ENCODE data around the gene MYRIP. TPM values are rescaled to one million over a fixed set of nuclear protein-coding genes. Genes with fewer than 3 reads are reported as not detected.

Gene MYRIP
- total RNA-seq, 1 experiment from 2014 or later: 1.6 TPM

DNA sequence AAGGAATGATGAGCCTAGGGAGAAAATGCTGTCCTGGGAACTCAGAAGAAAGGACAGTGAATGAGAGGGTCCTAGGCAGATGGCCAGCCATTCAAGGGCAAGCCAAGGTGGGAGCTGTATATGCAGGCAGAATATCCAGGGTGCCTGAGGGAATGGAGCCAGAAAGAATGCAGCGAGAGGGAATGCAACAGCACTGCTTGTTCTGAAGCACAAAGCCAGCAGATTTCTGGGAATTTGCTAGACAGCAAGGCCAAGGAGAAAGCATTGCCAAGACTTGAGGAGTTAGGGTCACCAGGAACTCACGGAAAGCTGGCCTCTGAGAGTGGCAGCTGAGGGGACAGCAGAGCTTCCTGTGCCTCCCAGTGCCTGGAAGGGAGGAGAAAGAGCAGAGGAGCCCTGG, 200.6 kb downstream of the MYRIP start:
- no peaks in the 10 kb centered on the region for H3K36me3 Mint-ChIP-seq
- H3K27me3 Mint-ChIP-seq (ENCODE audit: low read depth): no peaks in the 10 kb centered on the region
- CTCF ChIA-PET: no interaction called here
- TF ChIP-seq, protein P1, sequence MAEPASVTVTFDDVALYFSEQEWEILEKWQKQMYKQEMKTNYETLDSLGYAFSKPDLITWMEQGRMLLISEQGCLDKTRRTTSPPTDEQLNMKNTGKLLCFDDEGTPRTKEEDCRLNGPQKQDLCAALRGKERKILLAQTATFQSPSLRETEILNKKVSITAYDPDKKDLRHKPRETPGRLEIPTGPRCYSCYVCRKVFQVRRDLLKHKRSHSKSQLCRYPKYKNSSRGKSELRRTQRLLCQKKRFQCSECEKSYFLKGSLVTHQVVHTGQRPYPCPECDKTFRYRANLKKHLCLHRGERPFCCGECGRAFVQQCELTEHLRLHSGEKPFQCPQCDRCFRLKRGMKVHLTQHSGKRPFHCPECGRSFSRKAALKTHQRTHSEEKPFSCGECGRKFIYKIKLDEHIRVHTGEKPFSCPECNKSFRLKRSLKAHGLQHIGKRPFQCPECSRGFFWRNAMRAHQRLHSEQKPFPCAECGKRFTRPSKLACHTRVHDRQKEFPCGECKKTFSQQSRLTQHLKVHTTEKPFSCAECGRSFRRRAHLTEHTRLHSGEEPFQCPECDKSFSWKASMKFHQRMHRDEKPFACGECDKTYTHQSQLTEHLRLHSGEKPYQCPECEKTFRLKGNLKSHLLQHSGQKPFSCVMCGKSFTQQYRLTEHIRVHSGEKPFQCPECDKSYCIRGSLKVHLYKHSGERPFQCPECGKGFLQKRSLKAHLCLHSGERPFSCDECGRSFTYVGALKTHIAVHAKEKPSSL (CRISPR knock-in tag; conservative IDR thresholded peaks at IDR 0.05): no peak
- TF ChIP-seq ATF2 (CRISPR knock-in tag; IDR thresholded peaks at IDR 0.05; ENCODE audit: borderline replicate concordance, low read depth): no peak
- TF ChIP-seq, protein P2, sequence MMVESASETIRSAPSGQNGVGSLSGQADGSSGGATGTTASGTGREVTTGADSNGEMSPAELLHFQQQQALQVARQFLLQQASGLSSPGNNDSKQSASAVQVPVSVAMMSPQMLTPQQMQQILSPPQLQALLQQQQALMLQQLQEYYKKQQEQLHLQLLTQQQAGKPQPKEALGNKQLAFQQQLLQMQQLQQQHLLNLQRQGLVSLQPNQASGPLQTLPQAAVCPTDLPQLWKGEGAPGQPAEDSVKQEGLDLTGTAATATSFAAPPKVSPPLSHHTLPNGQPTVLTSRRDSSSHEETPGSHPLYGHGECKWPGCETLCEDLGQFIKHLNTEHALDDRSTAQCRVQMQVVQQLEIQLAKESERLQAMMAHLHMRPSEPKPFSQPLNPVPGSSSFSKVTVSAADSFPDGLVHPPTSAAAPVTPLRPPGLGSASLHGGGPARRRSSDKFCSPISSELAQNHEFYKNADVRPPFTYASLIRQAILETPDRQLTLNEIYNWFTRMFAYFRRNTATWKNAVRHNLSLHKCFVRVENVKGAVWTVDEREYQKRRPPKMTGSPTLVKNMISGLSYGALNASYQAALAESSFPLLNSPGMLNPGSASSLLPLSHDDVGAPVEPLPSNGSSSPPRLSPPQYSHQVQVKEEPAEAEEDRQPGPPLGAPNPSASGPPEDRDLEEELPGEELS (CRISPR knock-in tag; IDR thresholded peaks at IDR 0.05): no peak
- TF ChIP-seq, protein P3, sequence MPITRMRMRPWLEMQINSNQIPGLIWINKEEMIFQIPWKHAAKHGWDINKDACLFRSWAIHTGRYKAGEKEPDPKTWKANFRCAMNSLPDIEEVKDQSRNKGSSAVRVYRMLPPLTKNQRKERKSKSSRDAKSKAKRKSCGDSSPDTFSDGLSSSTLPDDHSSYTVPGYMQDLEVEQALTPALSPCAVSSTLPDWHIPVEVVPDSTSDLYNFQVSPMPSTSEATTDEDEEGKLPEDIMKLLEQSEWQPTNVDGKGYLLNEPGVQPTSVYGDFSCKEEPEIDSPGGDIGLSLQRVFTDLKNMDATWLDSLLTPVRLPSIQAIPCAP (CRISPR knock-in tag; IDR thresholded peaks at IDR 0.05): no peak
- TF ChIP-seq TP53 (CRISPR knock-in tag; IDR thresholded peaks at IDR 0.05): no peak
- no peak for TF ChIP-seq MLX (CRISPR knock-in tag; IDR thresholded peaks at IDR 0.05)
- TF ChIP-seq JUN (CRISPR knock-in tag; IDR thresholded peaks at IDR 0.05): no peak
- no peak for TF ChIP-seq NFYB (CRISPR knock-in tag; conservative IDR thresholded peaks at IDR 0.05; ENCODE audit: low read depth)
- TF ChIP-seq JAZF1 (CRISPR knock-in tag; IDR thresholded peaks at IDR 0.05): no peak
- TF ChIP-seq EMX1 (CRISPR knock-in tag; IDR thresholded peaks at IDR 0.05): no peak
- no peak for TF ChIP-seq MAX (CRISPR knock-in tag; IDR thresholded peaks at IDR 0.05)
- TF ChIP-seq CBFB (CRISPR knock-in tag; IDR thresholded peaks at IDR 0.05; ENCODE audit: low read depth): no peak
- no peak for TF ChIP-seq ESRRA (CRISPR knock-in tag; IDR thresholded peaks at IDR 0.05; ENCODE audit: borderline replicate concordance)
- TF ChIP-seq MXD4 (CRISPR knock-in tag; IDR thresholded peaks at IDR 0.05; ENCODE audit: borderline replicate concordance): no peak
- no peak for TF ChIP-seq TEAD4 (CRISPR knock-in tag; IDR thresholded peaks at IDR 0.05)
- no peak for TF ChIP-seq NR2C2 (CRISPR knock-in tag; IDR thresholded peaks at IDR 0.05)
- TF ChIP-seq CREB1 (CRISPR knock-in tag; IDR thresholded peaks at IDR 0.05): no peak
- TF ChIP-seq, protein P4, sequence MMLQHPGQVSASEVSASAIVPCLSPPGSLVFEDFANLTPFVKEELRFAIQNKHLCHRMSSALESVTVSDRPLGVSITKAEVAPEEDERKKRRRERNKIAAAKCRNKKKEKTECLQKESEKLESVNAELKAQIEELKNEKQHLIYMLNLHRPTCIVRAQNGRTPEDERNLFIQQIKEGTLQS (CRISPR knock-in tag; conservative IDR thresholded peaks at IDR 0.05): no peak
- ATAC-seq (no peak), DNase-seq (ENCODE audit: low spot score) (no peak)
- no peak overlapping the region for H3K4me3 Mint-ChIP-seq
- no peak overlapping the region for H3K27ac Mint-ChIP-seq
- POLR2A ChIA-PET: no interaction called here
- H3K9me3 Mint-ChIP-seq: 0 out of 2 replicates have a peak, but pooled peaks cover 3% of the 10 kb centered on the region
- H3K4me1 Mint-ChIP-seq: peaks cover 12% of the 10 kb centered on the region

DNA sequence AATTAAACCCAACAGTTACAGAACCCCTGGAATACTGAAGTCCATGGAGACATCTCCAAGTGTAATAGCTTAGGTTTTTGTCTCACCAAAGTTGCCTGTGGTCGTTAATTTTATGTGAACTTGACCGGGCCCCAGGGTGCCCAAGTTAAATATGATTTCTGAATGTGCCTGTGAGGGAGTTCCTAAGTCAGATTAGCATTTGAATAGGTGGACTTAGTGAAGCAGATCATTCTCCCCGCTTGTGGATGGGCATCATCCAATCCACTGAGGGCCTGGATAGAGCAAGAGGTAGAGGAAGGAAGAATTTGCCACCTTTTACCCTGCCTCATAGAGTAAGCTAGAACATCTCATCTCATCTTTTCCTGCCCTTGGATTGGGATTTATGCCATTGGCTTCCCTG, 203.0 kb downstream of the MYRIP start:
- CTCF ChIA-PET: interaction anchor here (1.1 kb wide), 1 partner anchor 167 kb away, joined by 3 read pairs; no protein-coding TSS in a partner anchor
- TF ChIP-seq, protein P5, sequence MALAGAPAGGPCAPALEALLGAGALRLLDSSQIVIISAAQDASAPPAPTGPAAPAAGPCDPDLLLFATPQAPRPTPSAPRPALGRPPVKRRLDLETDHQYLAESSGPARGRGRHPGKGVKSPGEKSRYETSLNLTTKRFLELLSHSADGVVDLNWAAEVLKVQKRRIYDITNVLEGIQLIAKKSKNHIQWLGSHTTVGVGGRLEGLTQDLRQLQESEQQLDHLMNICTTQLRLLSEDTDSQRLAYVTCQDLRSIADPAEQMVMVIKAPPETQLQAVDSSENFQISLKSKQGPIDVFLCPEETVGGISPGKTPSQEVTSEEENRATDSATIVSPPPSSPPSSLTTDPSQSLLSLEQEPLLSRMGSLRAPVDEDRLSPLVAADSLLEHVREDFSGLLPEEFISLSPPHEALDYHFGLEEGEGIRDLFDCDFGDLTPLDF (CRISPR knock-in tag; IDR thresholded peaks at IDR 0.05): no peak
- TF ChIP-seq, protein P6, sequence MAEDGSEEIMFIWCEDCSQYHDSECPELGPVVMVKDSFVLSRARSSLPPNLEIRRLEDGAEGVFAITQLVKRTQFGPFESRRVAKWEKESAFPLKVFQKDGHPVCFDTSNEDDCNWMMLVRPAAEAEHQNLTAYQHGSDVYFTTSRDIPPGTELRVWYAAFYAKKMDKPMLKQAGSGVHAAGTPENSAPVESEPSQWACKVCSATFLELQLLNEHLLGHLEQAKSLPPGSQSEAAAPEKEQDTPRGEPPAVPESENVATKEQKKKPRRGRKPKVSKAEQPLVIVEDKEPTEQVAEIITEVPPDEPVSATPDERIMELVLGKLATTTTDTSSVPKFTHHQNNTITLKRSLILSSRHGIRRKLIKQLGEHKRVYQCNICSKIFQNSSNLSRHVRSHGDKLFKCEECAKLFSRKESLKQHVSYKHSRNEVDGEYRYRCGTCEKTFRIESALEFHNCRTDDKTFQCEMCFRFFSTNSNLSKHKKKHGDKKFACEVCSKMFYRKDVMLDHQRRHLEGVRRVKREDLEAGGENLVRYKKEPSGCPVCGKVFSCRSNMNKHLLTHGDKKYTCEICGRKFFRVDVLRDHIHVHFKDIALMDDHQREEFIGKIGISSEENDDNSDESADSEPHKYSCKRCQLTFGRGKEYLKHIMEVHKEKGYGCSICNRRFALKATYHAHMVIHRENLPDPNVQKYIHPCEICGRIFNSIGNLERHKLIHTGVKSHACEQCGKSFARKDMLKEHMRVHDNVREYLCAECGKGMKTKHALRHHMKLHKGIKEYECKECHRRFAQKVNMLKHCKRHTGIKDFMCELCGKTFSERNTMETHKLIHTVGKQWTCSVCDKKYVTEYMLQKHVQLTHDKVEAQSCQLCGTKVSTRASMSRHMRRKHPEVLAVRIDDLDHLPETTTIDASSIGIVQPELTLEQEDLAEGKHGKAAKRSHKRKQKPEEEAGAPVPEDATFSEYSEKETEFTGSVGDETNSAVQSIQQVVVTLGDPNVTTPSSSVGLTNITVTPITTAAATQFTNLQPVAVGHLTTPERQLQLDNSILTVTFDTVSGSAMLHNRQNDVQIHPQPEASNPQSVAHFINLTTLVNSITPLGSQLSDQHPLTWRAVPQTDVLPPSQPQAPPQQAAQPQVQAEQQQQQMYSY (CRISPR knock-in tag; IDR thresholded peaks at IDR 0.05): no peak
- TF ChIP-seq ZNF423 (CRISPR knock-in tag; IDR thresholded peaks at IDR 0.05) (no peak), ZNF317 (CRISPR knock-in tag; IDR thresholded peaks at IDR 0.05; ENCODE audit: borderline replicate concordance, low read depth) (no peak)
- TF ChIP-seq, protein P7, sequence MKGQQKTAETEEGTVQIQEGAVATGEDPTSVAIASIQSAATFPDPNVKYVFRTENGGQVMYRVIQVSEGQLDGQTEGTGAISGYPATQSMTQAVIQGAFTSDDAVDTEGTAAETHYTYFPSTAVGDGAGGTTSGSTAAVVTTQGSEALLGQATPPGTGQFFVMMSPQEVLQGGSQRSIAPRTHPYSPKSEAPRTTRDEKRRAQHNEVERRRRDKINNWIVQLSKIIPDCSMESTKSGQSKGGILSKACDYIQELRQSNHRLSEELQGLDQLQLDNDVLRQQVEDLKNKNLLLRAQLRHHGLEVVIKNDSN (CRISPR knock-in tag; IDR thresholded peaks at IDR 0.05): no peak

More for the DNA sequence above, 203.0 kb downstream of the MYRIP start:
- H3K36me3 Mint-ChIP-seq: no peaks in the 10 kb centered on the region
- DNase-seq (ENCODE audit: low spot score) (no peak), ATAC-seq (no peak)
- H3K4me1 Mint-ChIP-seq: peaks cover 12% of the 10 kb centered on the region
- POLR2A ChIA-PET: no interaction called here
- H3K27me3 Mint-ChIP-seq (ENCODE audit: low read depth): no peaks in the 10 kb centered on the region
- 0 out of 2 replicates have a peak, but pooled peaks cover 3% of the 10 kb centered on the region for H3K9me3 Mint-ChIP-seq
- no peak overlapping the region for H3K4me3 Mint-ChIP-seq
- H3K27ac Mint-ChIP-seq: no peak overlapping the region
